HCT116 (cell line): ENCODE data around the gene CDHR1.
"Not testable (repeated sequence)": the region's sequence is repeated elsewhere in the genome, so short reads cannot be mapped to it uniquely, and the experiment has no call there.

Experiments
- CEBPB ChIP-seq: IDR thresholded peaks from 2 replicates; pipeline ENCODE4 v1.6.1; 2012; ENCODE audit warnings: low read depth
- ELF1 ChIP-seq: IDR thresholded peaks from 2 replicates; pipeline ENCODE4 v1.6.1; 2012; ENCODE audit warnings: low read depth, borderline replicate concordance
- EZH2 ChIP-seq: fragments of 200-600 bp; sonication (generic); IDR thresholded peaks from 2 replicates; pipeline ENCODE4 v1.6.1; 2017; ENCODE audit warnings: antibody characterized with exemption, mixed run types
- EZH2phosphoT487 ChIP-seq: fragments of 200-600 bp; IDR thresholded peaks from 2 replicates; pipeline ENCODE4 v1.6.1; 2018; ENCODE audit warnings: antibody characterized with exemption, borderline replicate concordance
- FOSL1 ChIP-seq: IDR thresholded peaks from 2 replicates; pipeline ENCODE4 v1.6.1; 2012; ENCODE audit warnings: low read depth
- JUND ChIP-seq: IDR thresholded peaks from 2 replicates; pipeline ENCODE4 v1.6.1; 2012
- POLR2A ChIP-seq: IDR thresholded peaks from 2 replicates; pipeline ENCODE4 v1.7.0; 2011; ENCODE audit warnings: borderline replicate concordance; ENCODE audit not compliant: insufficient read depth, insufficient read length; ENCODE audit errors: extremely low read depth
- POLR2AphosphoS5 ChIP-seq: IDR thresholded peaks from 2 replicates; pipeline ENCODE4 v1.6.1; 2011; ENCODE audit warnings: mild to moderate bottlenecking, low read depth, low read length, moderate library complexity
- SIN3A ChIP-seq: IDR thresholded peaks from 2 replicates; pipeline ENCODE4 v1.6.1; 2012; ENCODE audit warnings: low read depth
- YY1 ChIP-seq: IDR thresholded peaks from 2 replicates; pipeline ENCODE4 v1.6.1; 2011; ENCODE audit warnings: low read length, low read depth, moderate library complexity, mild to moderate bottlenecking; ENCODE audit not compliant: insufficient replicate concordance; ENCODE audit errors: extremely low read depth
- TF ChIP-seq, protein P1 (sequence below), 3 experiments: fragments of 200-600 bp in 1 of 3; sonication (generic) in 1 of 3; IDR thresholded peaks in 2 of 3; conservative IDR thresholded peaks in 1 of 3; 2 replicates each; pipeline ENCODE4 v1.5.1; 2012 to 2017; ENCODE audit warnings: low read depth in 2 of 3, low read length in 2 of 3, antibody characterized with exemption in 1 of 3, borderline replicate concordance in 1 of 3, control low read depth in 1 of 3, mild to moderate bottlenecking in 1 of 3, mixed read lengths in 1 of 3, mixed run types in 1 of 3, moderate library complexity in 1 of 3; ENCODE audit not compliant: insufficient read depth in 1 of 3
- TF ChIP-seq, protein P2 (sequence below): IDR thresholded peaks from 2 replicates; pipeline ENCODE4 v1.6.1; 2012; ENCODE audit warnings: low read depth
- TF ChIP-seq, protein P3 (sequence below): IDR thresholded peaks from 2 replicates; pipeline ENCODE4 v1.6.1; 2012

DNA sequence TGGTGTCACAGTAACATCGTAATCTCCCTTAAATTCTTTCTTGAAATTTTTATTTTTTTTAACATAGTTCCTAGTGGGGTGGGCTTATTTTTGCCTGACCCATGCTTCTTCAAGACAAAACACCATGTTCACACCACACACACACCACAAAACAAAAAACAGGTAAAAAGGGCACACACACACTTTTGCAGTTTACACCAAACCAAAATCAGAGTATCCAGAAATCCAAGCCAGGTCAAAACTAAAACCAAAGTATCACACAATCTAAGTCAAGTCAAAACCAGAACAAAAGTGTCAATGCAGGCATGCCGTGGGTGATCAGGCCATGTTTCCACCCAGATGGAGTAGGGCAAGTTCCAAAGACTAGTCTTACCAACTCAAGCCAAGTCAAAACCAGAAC lies 23.1 kb upstream of the CDHR1 start:
- TF ChIP-seq, protein P1, sequence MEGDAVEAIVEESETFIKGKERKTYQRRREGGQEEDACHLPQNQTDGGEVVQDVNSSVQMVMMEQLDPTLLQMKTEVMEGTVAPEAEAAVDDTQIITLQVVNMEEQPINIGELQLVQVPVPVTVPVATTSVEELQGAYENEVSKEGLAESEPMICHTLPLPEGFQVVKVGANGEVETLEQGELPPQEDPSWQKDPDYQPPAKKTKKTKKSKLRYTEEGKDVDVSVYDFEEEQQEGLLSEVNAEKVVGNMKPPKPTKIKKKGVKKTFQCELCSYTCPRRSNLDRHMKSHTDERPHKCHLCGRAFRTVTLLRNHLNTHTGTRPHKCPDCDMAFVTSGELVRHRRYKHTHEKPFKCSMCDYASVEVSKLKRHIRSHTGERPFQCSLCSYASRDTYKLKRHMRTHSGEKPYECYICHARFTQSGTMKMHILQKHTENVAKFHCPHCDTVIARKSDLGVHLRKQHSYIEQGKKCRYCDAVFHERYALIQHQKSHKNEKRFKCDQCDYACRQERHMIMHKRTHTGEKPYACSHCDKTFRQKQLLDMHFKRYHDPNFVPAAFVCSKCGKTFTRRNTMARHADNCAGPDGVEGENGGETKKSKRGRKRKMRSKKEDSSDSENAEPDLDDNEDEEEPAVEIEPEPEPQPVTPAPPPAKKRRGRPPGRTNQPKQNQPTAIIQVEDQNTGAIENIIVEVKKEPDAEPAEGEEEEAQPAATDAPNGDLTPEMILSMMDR (IDR thresholded peaks at IDR 0.05 in 2 of 3, conservative IDR thresholded peaks at IDR 0.05 in 1 of 3; ENCODE audit: borderline replicate concordance in 1 of 3, insufficient read depth in 1 of 3, low read depth in 2 of 3, low read length in 2 of 3) = not testable (repeated sequence)
- not testable (repeated sequence) for TF ChIP-seq POLR2A, CEBPB, EZH2, SIN3A, POLR2AphosphoS5, ELF1, EZH2phosphoT487, JUND, YY1, FOSL1
- TF ChIP-seq, protein P2, sequence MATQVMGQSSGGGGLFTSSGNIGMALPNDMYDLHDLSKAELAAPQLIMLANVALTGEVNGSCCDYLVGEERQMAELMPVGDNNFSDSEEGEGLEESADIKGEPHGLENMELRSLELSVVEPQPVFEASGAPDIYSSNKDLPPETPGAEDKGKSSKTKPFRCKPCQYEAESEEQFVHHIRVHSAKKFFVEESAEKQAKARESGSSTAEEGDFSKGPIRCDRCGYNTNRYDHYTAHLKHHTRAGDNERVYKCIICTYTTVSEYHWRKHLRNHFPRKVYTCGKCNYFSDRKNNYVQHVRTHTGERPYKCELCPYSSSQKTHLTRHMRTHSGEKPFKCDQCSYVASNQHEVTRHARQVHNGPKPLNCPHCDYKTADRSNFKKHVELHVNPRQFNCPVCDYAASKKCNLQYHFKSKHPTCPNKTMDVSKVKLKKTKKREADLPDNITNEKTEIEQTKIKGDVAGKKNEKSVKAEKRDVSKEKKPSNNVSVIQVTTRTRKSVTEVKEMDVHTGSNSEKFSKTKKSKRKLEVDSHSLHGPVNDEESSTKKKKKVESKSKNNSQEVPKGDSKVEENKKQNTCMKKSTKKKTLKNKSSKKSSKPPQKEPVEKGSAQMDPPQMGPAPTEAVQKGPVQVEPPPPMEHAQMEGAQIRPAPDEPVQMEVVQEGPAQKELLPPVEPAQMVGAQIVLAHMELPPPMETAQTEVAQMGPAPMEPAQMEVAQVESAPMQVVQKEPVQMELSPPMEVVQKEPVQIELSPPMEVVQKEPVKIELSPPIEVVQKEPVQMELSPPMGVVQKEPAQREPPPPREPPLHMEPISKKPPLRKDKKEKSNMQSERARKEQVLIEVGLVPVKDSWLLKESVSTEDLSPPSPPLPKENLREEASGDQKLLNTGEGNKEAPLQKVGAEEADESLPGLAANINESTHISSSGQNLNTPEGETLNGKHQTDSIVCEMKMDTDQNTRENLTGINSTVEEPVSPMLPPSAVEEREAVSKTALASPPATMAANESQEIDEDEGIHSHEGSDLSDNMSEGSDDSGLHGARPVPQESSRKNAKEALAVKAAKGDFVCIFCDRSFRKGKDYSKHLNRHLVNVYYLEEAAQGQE = not testable (repeated sequence)
- TF ChIP-seq, protein P3, sequence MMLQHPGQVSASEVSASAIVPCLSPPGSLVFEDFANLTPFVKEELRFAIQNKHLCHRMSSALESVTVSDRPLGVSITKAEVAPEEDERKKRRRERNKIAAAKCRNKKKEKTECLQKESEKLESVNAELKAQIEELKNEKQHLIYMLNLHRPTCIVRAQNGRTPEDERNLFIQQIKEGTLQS = not testable (repeated sequence)
